Ureter (tissue), 1 donor: ENCODE results near the gene SKOR1. TPM values are rescaled to one million over a fixed set of nuclear protein-coding genes. Genes with fewer than 3 reads are reported as not detected.

Source experiments
- DNase-seq: peaks from one replicate; pipeline ENCODE4 v3.0.0-alpha.2; 2020; ENCODE audit warnings: low spot score
- total RNA-seq: library from RNA; stranded (reverse); gene quantifications from one replicate; pipeline ENCODE4 v1.2.4, GENCODE V29; 2023
- donor health status: DM: yes; HTN: yes; CAD: no.

SKOR1 gene
- total RNA-seq, 1 donor from 2014 or later: 0.60 TPM

- no peak for DNase-seq
Observed at GRCh38 chr15:67796196-67797127, 28.8 kb upstream of the SKOR1 start.

GRCh38 chr15:67799801-67800205 is 25.5 kb upstream of the SKOR1 start:
- no peak for DNase-seq

GRCh38 chr15:67801142-67801541 is 24.2 kb upstream of the SKOR1 start:
- DNase-seq: no peak

- DNase-seq: no peak
Observed at GRCh38 chr15:67801926-67802914, 23.1 kb upstream of the SKOR1 start.

GRCh38 chr15:67803299-67803698 is 22.0 kb upstream of the SKOR1 start:
- DNase-seq: no peak

- DNase-seq: no peak
Observed at GRCh38 chr15:67803996-67804843, 21.1 kb upstream of the SKOR1 start.

- no peak for DNase-seq
Observed at GRCh38 chr15:67805008-67805665, 20.2 kb upstream of the SKOR1 start.

GRCh38 chr15:67805666-67806516 is 19.4 kb upstream of the SKOR1 start:
- no peak for DNase-seq

- DNase-seq: no peak
Observed at GRCh38 chr15:67806536-67806935, 18.8 kb upstream of the SKOR1 start.

GRCh38 chr15:67807141-67807540 is 18.2 kb upstream of the SKOR1 start:
- no peak for DNase-seq

- DNase-seq: no peak
Observed at GRCh38 chr15:67807836-67808235, 17.5 kb upstream of the SKOR1 start.

GRCh38 chr15:67808821-67809220 is 16.5 kb upstream of the SKOR1 start:
- DNase-seq: no peak

- no peak for DNase-seq
Observed at GRCh38 chr15:67809441-67809840, 15.9 kb upstream of the SKOR1 start.

GRCh38 chr15:67809866-67810265 is 15.4 kb upstream of the SKOR1 start:
- DNase-seq: no peak

- DNase-seq: no peak
Observed at GRCh38 chr15:67812241-67812644, 13.1 kb upstream of the SKOR1 start.

GRCh38 chr15:67813104-67813634 is 12.1 kb upstream of the SKOR1 start:
- DNase-seq: no peak

- DNase-seq: no peak
Observed at GRCh38 chr15:67815036-67815592, 10.2 kb upstream of the SKOR1 start.

- DNase-seq: no peak
Observed at GRCh38 chr15:67816668-67817067, 8.6 kb upstream of the SKOR1 start.

- DNase-seq: no peak
Observed at GRCh38 chr15:67818464-67818863, 6.8 kb upstream of the SKOR1 start.
